ENCODE results near the gene SEC62.

Gene SEC62
- 25.7 to 184 (median 108) reads per million in 17 experiments for total RNA-seq

- DNase-seq: peak; percentile 97 to 98 (median 98)
Measured at GRCh38 chr3:169966428-169966950, at the start of gene SEC62. SEC62 (plus strand) TSS chr3:169966807; CDS start chr3:169966823, 16 bp downstream.

GRCh38 chr3:169923189-169923588 lies 43.4 kb upstream of the SEC62 start:
- DNase-seq: no peak

GRCh38 chr3:169923831-169924230 lies 42.8 kb upstream of the SEC62 start:
- DNase-seq: no peak

GRCh38 chr3:169929830-169930519 lies 36.6 kb upstream of the SEC62 start:
- peak; percentile 29 to 48 (median 42) for DNase-seq

GRCh38 chr3:169930843-169931242 lies 35.8 kb upstream of the SEC62 start:
- no peak for DNase-seq

- no peak for DNase-seq
Measured at GRCh38 chr3:169931747-169932520, 34.7 kb upstream of the SEC62 start.

GRCh38 chr3:169939320-169939719 lies 27.3 kb upstream of the SEC62 start:
- DNase-seq: no peak

- no peak for DNase-seq
Measured at GRCh38 chr3:169939751-169940150, 26.9 kb upstream of the SEC62 start.

GRCh38 chr3:169940470-169941181 lies 26.0 kb upstream of the SEC62 start:
- peak in 2 of 4 experiments; percentile 28 to 47 for DNase-seq

- peak; percentile 89 to 98 (median 92) for DNase-seq
Measured at GRCh38 chr3:169945313-169945712, 21.3 kb upstream of the SEC62 start.

GRCh38 chr3:169946336-169946735 lies 20.3 kb upstream of the SEC62 start:
- DNase-seq: no peak

- no peak for DNase-seq
Measured at GRCh38 chr3:169948559-169949448, 17.8 kb upstream of the SEC62 start.

GRCh38 chr3:169952045-169952444 lies 14.6 kb upstream of the SEC62 start:
- DNase-seq: peak; percentile 71 to 91 (median 80)

GRCh38 chr3:169953462-169954141 lies 13.0 kb upstream of the SEC62 start:
- DNase-seq: no peak

- peak; percentile 53 to 92 (median 78) for DNase-seq
Measured at GRCh38 chr3:169954142-169954756, 12.4 kb upstream of the SEC62 start.

- DNase-seq: peak in 3 of 4 experiments; percentile 17 to 58 (median 58)
Measured at GRCh38 chr3:169955406-169955805, 11.2 kb upstream of the SEC62 start.

- DNase-seq: no peak
Measured at GRCh38 chr3:169964176-169964575, 2.4 kb upstream of the SEC62 start.

- DNase-seq: no peak
Measured at GRCh38 chr3:169965562-169966427, 812 bp upstream of the SEC62 start.
